GM12878 (cell line): ENCODE measurements around the gene SHC2.

Experiments
- BRCA1 ChIP-seq: IDR thresholded peaks from 2 replicates; pipeline ENCODE4 v1.6.1; 2011; ENCODE audit warnings: low read depth, low read length, improper control_type of control experiment
- MXI1 ChIP-seq: fragments of 150-350 bp; IDR thresholded peaks from 2 replicates; pipeline ENCODE4 v1.6.1; 2011; ENCODE audit warnings: low read depth, mild to moderate bottlenecking, inconsistent platforms, low read length, improper control_type of control experiment
- NRF1 ChIP-seq: conservative IDR thresholded peaks from 2 replicates; pipeline ENCODE4 v1.6.1; 2011; ENCODE audit warnings: mild to moderate bottlenecking, low read depth, low read length, improper control_type of control experiment
- RCOR1 ChIP-seq: conservative IDR thresholded peaks from 2 replicates; pipeline ENCODE4 v1.6.1; 2012; ENCODE audit warnings: low read depth, low read length, improper control_type of control experiment
- TCF7 ChIP-seq: IDR thresholded peaks from 2 replicates; pipeline ENCODE4 v1.6.1; 2014; ENCODE audit warnings: antibody characterized with exemption, borderline replicate concordance
- ZBED1 ChIP-seq: IDR thresholded peaks from 2 replicates; pipeline ENCODE4 v1.6.1; 2016; ENCODE audit warnings: borderline replicate concordance
- TF ChIP-seq, protein P1 (sequence below): IDR thresholded peaks from 2 replicates; pipeline ENCODE4 v1.6.1; 2011; ENCODE audit warnings: low read depth, mild to moderate bottlenecking, low read length, moderate library complexity, borderline replicate concordance; ENCODE audit errors: extremely low read depth
- TF ChIP-seq, protein P2 (sequence below): fragments of 450-650 bp; formaldehyde crosslinking; IDR thresholded peaks from 2 replicates; pipeline ENCODE4 v1.5.0; 2022; ENCODE audit warnings: mild to moderate bottlenecking, missing genetic modification characterization
- TF ChIP-seq, protein P3 (sequence below): fragments of 150-350 bp; IDR thresholded peaks from 2 replicates; pipeline ENCODE4 v1.6.1; 2016; ENCODE audit warnings: low read depth, low read length

DNA sequence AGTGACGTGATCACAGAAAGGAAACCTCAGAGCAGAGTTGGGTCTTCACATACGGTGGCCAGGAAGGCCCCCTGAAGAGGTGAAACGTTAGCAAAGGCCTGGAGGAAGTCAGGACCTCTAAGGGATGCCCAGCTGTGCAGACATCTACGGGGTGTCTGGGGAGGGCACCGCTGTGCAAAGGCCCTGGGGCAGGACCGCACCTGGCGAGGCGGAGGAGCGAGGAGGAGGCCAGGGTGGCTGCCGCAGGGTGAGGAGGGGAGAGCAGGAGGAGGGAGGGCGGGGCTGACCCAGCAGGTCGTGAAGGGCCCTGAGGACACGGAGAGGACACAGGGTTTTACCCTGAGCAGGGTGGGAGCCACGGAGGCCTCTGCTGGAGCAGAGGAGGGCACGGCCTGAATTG lies 23.7 kb upstream of the SHC2 start:
- TF ChIP-seq TCF7: no peak
- TF ChIP-seq, protein P1, sequence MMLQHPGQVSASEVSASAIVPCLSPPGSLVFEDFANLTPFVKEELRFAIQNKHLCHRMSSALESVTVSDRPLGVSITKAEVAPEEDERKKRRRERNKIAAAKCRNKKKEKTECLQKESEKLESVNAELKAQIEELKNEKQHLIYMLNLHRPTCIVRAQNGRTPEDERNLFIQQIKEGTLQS: no peak
- TF ChIP-seq NRF1: no peak
- TF ChIP-seq RCOR1: no peak
- no peak for TF ChIP-seq BRCA1
- TF ChIP-seq, protein P2, sequence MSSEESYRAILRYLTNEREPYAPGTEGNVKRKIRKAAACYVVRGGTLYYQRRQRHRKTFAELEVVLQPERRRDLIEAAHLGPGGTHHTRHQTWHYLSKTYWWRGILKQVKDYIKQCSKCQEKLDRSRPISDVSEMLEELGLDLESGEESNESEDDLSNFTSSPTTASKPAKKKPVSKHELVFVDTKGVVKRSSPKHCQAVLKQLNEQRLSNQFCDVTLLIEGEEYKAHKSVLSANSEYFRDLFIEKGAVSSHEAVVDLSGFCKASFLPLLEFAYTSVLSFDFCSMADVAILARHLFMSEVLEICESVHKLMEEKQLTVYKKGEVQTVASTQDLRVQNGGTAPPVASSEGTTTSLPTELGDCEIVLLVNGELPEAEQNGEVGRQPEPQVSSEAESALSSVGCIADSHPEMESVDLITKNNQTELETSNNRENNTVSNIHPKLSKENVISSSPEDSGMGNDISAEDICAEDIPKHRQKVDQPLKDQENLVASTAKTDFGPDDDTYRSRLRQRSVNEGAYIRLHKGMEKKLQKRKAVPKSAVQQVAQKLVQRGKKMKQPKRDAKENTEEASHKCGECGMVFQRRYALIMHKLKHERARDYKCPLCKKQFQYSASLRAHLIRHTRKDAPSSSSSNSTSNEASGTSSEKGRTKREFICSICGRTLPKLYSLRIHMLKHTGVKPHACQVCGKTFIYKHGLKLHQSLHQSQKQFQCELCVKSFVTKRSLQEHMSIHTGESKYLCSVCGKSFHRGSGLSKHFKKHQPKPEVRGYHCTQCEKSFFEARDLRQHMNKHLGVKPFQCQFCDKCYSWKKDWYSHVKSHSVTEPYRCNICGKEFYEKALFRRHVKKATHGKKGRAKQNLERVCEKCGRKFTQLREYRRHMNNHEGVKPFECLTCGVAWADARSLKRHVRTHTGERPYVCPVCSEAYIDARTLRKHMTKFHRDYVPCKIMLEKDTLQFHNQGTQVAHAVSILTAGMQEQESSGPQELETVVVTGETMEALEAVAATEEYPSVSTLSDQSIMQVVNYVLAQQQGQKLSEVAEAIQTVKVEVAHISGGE (CRISPR knock-in tag): no peak
- TF ChIP-seq ZBED1: no peak
- TF ChIP-seq, protein P3, sequence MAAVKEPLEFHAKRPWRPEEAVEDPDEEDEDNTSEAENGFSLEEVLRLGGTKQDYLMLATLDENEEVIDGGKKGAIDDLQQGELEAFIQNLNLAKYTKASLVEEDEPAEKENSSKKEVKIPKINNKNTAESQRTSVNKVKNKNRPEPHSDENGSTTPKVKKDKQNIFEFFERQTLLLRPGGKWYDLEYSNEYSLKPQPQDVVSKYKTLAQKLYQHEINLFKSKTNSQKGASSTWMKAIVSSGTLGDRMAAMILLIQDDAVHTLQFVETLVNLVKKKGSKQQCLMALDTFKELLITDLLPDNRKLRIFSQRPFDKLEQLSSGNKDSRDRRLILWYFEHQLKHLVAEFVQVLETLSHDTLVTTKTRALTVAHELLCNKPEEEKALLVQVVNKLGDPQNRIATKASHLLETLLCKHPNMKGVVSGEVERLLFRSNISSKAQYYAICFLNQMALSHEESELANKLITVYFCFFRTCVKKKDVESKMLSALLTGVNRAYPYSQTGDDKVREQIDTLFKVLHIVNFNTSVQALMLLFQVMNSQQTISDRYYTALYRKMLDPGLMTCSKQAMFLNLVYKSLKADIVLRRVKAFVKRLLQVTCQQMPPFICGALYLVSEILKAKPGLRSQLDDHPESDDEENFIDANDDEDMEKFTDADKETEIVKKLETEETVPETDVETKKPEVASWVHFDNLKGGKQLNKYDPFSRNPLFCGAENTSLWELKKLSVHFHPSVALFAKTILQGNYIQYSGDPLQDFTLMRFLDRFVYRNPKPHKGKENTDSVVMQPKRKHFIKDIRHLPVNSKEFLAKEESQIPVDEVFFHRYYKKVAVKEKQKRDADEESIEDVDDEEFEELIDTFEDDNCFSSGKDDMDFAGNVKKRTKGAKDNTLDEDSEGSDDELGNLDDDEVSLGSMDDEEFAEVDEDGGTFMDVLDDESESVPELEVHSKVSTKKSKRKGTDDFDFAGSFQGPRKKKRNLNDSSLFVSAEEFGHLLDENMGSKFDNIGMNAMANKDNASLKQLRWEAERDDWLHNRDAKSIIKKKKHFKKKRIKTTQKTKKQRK: no peak
- TF ChIP-seq MXI1: no peak
